Activated T-helper 1 cell treated with anti-CD3 and anti-CD28 coated beads, Interleukin-12 subunit alpha, Interleukin-12 subunit beta, Interleukin-2, Interleukin-4 antibody, amounts not matched to agents 30 ng/mL and 10 ng/mL and 1 ng/mL, durations not matched to agents 14 hours and 24 hours and 36 hours (primary cell): ENCODE results near the gene CACNA1D. TPM values are rescaled to one million over a fixed set of nuclear protein-coding genes. Genes with fewer than 3 reads are reported as not detected.

Experiments used
- DNase-seq: peaks from one replicate; pipeline ENCODE4 v3.0.0; 2021; ENCODE audit warnings: low spot score
- H3K27ac Mint-ChIP-seq: one replicate; pipeline ENCODE4 v1.8.0; 2021; ENCODE audit warnings: mild to moderate bottlenecking, mixed read lengths
- H3K27me3 Mint-ChIP-seq: one replicate; pipeline ENCODE4 v1.8.0; 2022; ENCODE audit warnings: mild to moderate bottlenecking, moderate library complexity, mixed read lengths; ENCODE audit not compliant: insufficient read depth
- H3K36me3 Mint-ChIP-seq: one replicate; pipeline ENCODE4 v1.8.0; 2021; ENCODE audit warnings: low read depth, mixed read lengths
- H3K4me1 Mint-ChIP-seq: one replicate; pipeline ENCODE4 v1.8.0; 2021; ENCODE audit warnings: low read depth, mixed read lengths
- H3K4me3 Mint-ChIP-seq: one replicate; pipeline ENCODE4 v1.8.0; 2021; ENCODE audit warnings: mild to moderate bottlenecking, moderate library complexity, mixed read lengths
- H3K9me3 Mint-ChIP-seq: one replicate; pipeline ENCODE4 v1.8.0; 2021; ENCODE audit warnings: mixed read lengths
- intact Hi-C: fragments of 100-400 bp; cut with micrococcal nuclease; formaldehyde crosslinking; loops from one replicate; pipeline ENCODE4 v1.15.1; 2024
- total RNA-seq: library from RNA; stranded (reverse); gene quantifications from 2 replicates; pipeline ENCODE4 v1.2.3, GENCODE V29; 2022

Gene CACNA1D
- total RNA-seq, 1 donor from 2014 or later: 0.65 TPM

- Mint-ChIP-seq H3K27me3 (peaks cover 6% of the 10 kb centered on the region), H3K27ac (no peak overlapping the region)
- intact Hi-C loops: no loop called here
Measured at GRCh38 chr3:53593611-53594010, 99.2 kb downstream of the CACNA1D start.

GRCh38 chr3:53594276-53594675 lies 99.9 kb downstream of the CACNA1D start:
- Mint-ChIP-seq H3K4me1 (no peaks in the 10 kb centered on the region), H3K36me3 (no peaks in the 10 kb centered on the region), H3K9me3 (no peaks in the 10 kb centered on the region), H3K27me3 (peaks cover 6% of the 10 kb centered on the region), H3K4me3 (no peak overlapping the region), H3K27ac (no peak overlapping the region)
- intact Hi-C loops: no loop called here
- DNase-seq: no peak

More at GRCh38 chr3:53593611-53594010, 99.2 kb downstream of the CACNA1D start:
- Mint-ChIP-seq H3K9me3 (no peaks in the 10 kb centered on the region), H3K4me1 (no peaks in the 10 kb centered on the region), H3K36me3 (no peaks in the 10 kb centered on the region), H3K4me3 (no peak overlapping the region)
- no peak for DNase-seq

- no peak for DNase-seq
- intact Hi-C loops: no loop called here
- H3K27ac Mint-ChIP-seq: no peak overlapping the region
- no peaks in the 10 kb centered on the region for H3K9me3 Mint-ChIP-seq
- H3K4me3 Mint-ChIP-seq: no peak overlapping the region
- H3K27me3 Mint-ChIP-seq: peaks cover 6% of the 10 kb centered on the region
- no peaks in the 10 kb centered on the region for H3K4me1 Mint-ChIP-seq
- no peaks in the 10 kb centered on the region for H3K36me3 Mint-ChIP-seq
Measured at GRCh38 chr3:53595660-53596059, 101.2 kb downstream of the CACNA1D start.

- no peak for DNase-seq
- H3K9me3 Mint-ChIP-seq: no peaks in the 10 kb centered on the region
- H3K4me1 Mint-ChIP-seq: no peaks in the 10 kb centered on the region
- no peaks in the 10 kb centered on the region for H3K36me3 Mint-ChIP-seq
- intact Hi-C loops: no loop called here
- H3K27me3 Mint-ChIP-seq: peaks cover 6% of the 10 kb centered on the region
- no peak overlapping the region for H3K27ac Mint-ChIP-seq
- H3K4me3 Mint-ChIP-seq: no peak overlapping the region
Measured at GRCh38 chr3:53597136-53597915, 102.9 kb downstream of the CACNA1D start.

- no peaks in the 10 kb centered on the region for H3K9me3 Mint-ChIP-seq
- intact Hi-C loops: no loop called here
- DNase-seq: no peak
- peaks cover 6% of the 10 kb centered on the region for H3K27me3 Mint-ChIP-seq
- H3K36me3 Mint-ChIP-seq: no peaks in the 10 kb centered on the region
- no peaks in the 10 kb centered on the region for H3K4me1 Mint-ChIP-seq
- no peak overlapping the region for H3K4me3 Mint-ChIP-seq
- H3K27ac Mint-ChIP-seq: no peak overlapping the region
Measured at GRCh38 chr3:53599771-53600170, 105.4 kb downstream of the CACNA1D start.

GRCh38 chr3:53602866-53603265 lies 108.5 kb downstream of the CACNA1D start:
- H3K27me3 Mint-ChIP-seq: no peaks in the 10 kb centered on the region
- no peak overlapping the region for H3K4me3 Mint-ChIP-seq
- H3K27ac Mint-ChIP-seq: no peak overlapping the region
- peaks cover 4% of the 10 kb centered on the region for H3K9me3 Mint-ChIP-seq
- no peaks in the 10 kb centered on the region for H3K4me1 Mint-ChIP-seq
- intact Hi-C loops: no loop called here
- no peak for DNase-seq
- no peaks in the 10 kb centered on the region for H3K36me3 Mint-ChIP-seq

GRCh38 chr3:53604232-53604631 lies 109.8 kb downstream of the CACNA1D start:
- intact Hi-C loops: no loop called here
- H3K4me3 Mint-ChIP-seq: no peak overlapping the region
- peaks cover 6% of the 10 kb centered on the region for H3K27me3 Mint-ChIP-seq
- DNase-seq: no peak
- H3K4me1 Mint-ChIP-seq: no peaks in the 10 kb centered on the region
- no peaks in the 10 kb centered on the region for H3K36me3 Mint-ChIP-seq
- H3K9me3 Mint-ChIP-seq: peaks cover 4% of the 10 kb centered on the region
- no peak overlapping the region for H3K27ac Mint-ChIP-seq

- Mint-ChIP-seq H3K27ac (no peak overlapping the region), H3K4me1 (no peaks in the 10 kb centered on the region)
Measured at GRCh38 chr3:53606793-53607192, 112.4 kb downstream of the CACNA1D start.

GRCh38 chr3:53612508-53612907 lies 118.1 kb downstream of the CACNA1D start:
- H3K9me3 Mint-ChIP-seq: no peaks in the 10 kb centered on the region
- intact Hi-C loops: no loop called here
- H3K36me3 Mint-ChIP-seq: no peaks in the 10 kb centered on the region

More at GRCh38 chr3:53606793-53607192, 112.4 kb downstream of the CACNA1D start:
- Mint-ChIP-seq H3K4me3 (no peak overlapping the region), H3K27me3 (peaks cover 18% of the 10 kb centered on the region), H3K9me3 (peaks cover 4% of the 10 kb centered on the region), H3K36me3 (no peaks in the 10 kb centered on the region)
- intact Hi-C loops: no loop called here
- DNase-seq: no peak

GRCh38 chr3:53613125-53613524 lies 118.7 kb downstream of the CACNA1D start:
- no peaks in the 10 kb centered on the region for H3K9me3 Mint-ChIP-seq
- intact Hi-C loops: no loop called here

More at GRCh38 chr3:53612508-53612907, 118.1 kb downstream of the CACNA1D start:
- Mint-ChIP-seq H3K27ac (no peak overlapping the region), H3K4me3 (no peak overlapping the region), H3K27me3 (peaks cover 23% of the 10 kb centered on the region), H3K4me1 (no peaks in the 10 kb centered on the region)
- DNase-seq: no peak

GRCh38 chr3:53614307-53614706 lies 119.9 kb downstream of the CACNA1D start:
- no peak overlapping the region for H3K4me3 Mint-ChIP-seq
- no peaks in the 10 kb centered on the region for H3K36me3 Mint-ChIP-seq
- DNase-seq: no peak
- H3K27ac Mint-ChIP-seq: no peak overlapping the region
- peaks cover 18% of the 10 kb centered on the region for H3K27me3 Mint-ChIP-seq
- H3K4me1 Mint-ChIP-seq: no peaks in the 10 kb centered on the region
- intact Hi-C loops: no loop called here
- no peaks in the 10 kb centered on the region for H3K9me3 Mint-ChIP-seq

More at GRCh38 chr3:53613125-53613524, 118.7 kb downstream of the CACNA1D start:
- Mint-ChIP-seq H3K4me3 (no peak overlapping the region), H3K27me3 (peaks cover 23% of the 10 kb centered on the region), H3K27ac (no peak overlapping the region), H3K4me1 (no peaks in the 10 kb centered on the region), H3K36me3 (no peaks in the 10 kb centered on the region)
- DNase-seq: no peak

- Mint-ChIP-seq H3K4me1 (no peaks in the 10 kb centered on the region), H3K27ac (no peak overlapping the region), H3K27me3 (peaks cover 5% of the 10 kb centered on the region), H3K4me3 (no peak overlapping the region), H3K9me3 (no peaks in the 10 kb centered on the region), H3K36me3 (no peaks in the 10 kb centered on the region)
- DNase-seq: no peak
- intact Hi-C loops: no loop called here
Measured at GRCh38 chr3:53616321-53616720, 121.9 kb downstream of the CACNA1D start.

- no peaks in the 10 kb centered on the region for H3K4me1 Mint-ChIP-seq
- H3K27ac Mint-ChIP-seq: no peak overlapping the region
- H3K9me3 Mint-ChIP-seq: no peaks in the 10 kb centered on the region
- intact Hi-C loops: no loop called here
- H3K27me3 Mint-ChIP-seq: peaks cover 5% of the 10 kb centered on the region
- no peaks in the 10 kb centered on the region for H3K36me3 Mint-ChIP-seq
- DNase-seq: no peak
- no peak overlapping the region for H3K4me3 Mint-ChIP-seq
Measured at GRCh38 chr3:53616971-53617892, 122.8 kb downstream of the CACNA1D start.
